GM12875 (cell line): ENCODE data around the gene KCNH4.

Experiments used
- H3K4me3 ChIP-seq: one replicate; pipeline ENCODE4 v1.5.1; 2011; ENCODE audit warnings: low read depth, low read length, control low read depth
- CTCF ChIP-seq: IDR thresholded peaks from 2 replicates; pipeline ENCODE4 v1.5.1; 2011; ENCODE audit warnings: low read depth, mild to moderate bottlenecking, control low read depth, inconsistent platforms, low read length, moderate library complexity, borderline replicate concordance; ENCODE audit not compliant: insufficient read depth

KCNH4 gene

GRCh38 chr17:42180411-42180921, 476 bp downstream of the KCNH4 start:
- no peak for TF ChIP-seq CTCF
- peak overlapping the region; percentile 61 for H3K4me3 ChIP-seq

- no peak for TF ChIP-seq CTCF
- no peak overlapping the region for H3K4me3 ChIP-seq
These were observed 981 bp downstream of the KCNH4 start for GRCh38 chr17:42179911-42180410.

- H3K4me3 ChIP-seq = no peak overlapping the region
- no peak for TF ChIP-seq CTCF
These were observed 1.6 kb downstream of the KCNH4 start for GRCh38 chr17:42179335-42179734.

GRCh38 chr17:42178817-42179216, 2.1 kb downstream of the KCNH4 start:
- no peak for TF ChIP-seq CTCF
- H3K4me3 ChIP-seq = no peak overlapping the region

- no peak for TF ChIP-seq CTCF
- H3K4me3 ChIP-seq = no peak overlapping the region
These were observed 3.3 kb downstream of the KCNH4 start for GRCh38 chr17:42177684-42178083.

- no peak for TF ChIP-seq CTCF
- no peak overlapping the region for H3K4me3 ChIP-seq
These were observed 6.7 kb downstream of the KCNH4 start for GRCh38 chr17:42174126-42174783.

GRCh38 chr17:42171831-42172230, 9.1 kb downstream of the KCNH4 start:
- H3K4me3 ChIP-seq = no peak overlapping the region
- no peak for TF ChIP-seq CTCF
